ENCODE measurements around the gene RNF31. TPM values are rescaled to one million over a fixed set of nuclear protein-coding genes. Genes with fewer than 3 reads are reported as not detected.

The RNF31 gene
- total and polyA plus RNA-seq, 2 of the 13 experiments (the other 11 are each of a cell fraction or from before 2014, with no cell fraction given) = 48.2 to 86.8 TPM

- peak; percentile 61; the same call in 1 of the 2 replicates for TF ChIP-seq GPN1 (CRISPR knock-in tag; IDR thresholded peaks at IDR 0.05; ENCODE audit: borderline replicate concordance)
- no peak for TF ChIP-seq ZNF407 (CRISPR knock-in tag; IDR thresholded peaks at IDR 0.05; ENCODE audit: not compliant biosample characterization)
- TF ChIP-seq ZNF234 (CRISPR knock-in tag; conservative IDR thresholded peaks at IDR 0.05) = no peak
- no peak for TF ChIP-seq SMAD3 (CRISPR knock-in tag; IDR thresholded peaks at IDR 0.05)
- TF ChIP-seq GABPB1 (CRISPR knock-in tag; IDR thresholded peaks at IDR 0.05) = 0 out of 2 replicates have a peak, but pooled peaks have one; percentile 17
- TF ChIP-seq ZBTB40 (IDR thresholded peaks at IDR 0.05) = no peak
- no peak for TF ChIP-seq ZBTB40 (CRISPR knock-in tag; IDR thresholded peaks at IDR 0.05)
- 0 out of 2 replicates have a peak, but pooled peaks have one; percentile 9 for TF ChIP-seq SAFB2 (CRISPR knock-in tag; IDR thresholded peaks at IDR 0.05; ENCODE audit: borderline replicate concordance, low read depth)
- no peak for TF ChIP-seq PHF8 (CRISPR knock-in tag; IDR thresholded peaks at IDR 0.05)
- TF ChIP-seq TBL1XR1 (IDR thresholded peaks at IDR 0.05; ENCODE audit: borderline replicate concordance, low read length, partially characterized antibody) = no peak
- no peak for TF ChIP-seq ZBTB42 (CRISPR knock-in tag; IDR thresholded peaks at IDR 0.05)
These were observed 8.7 kb upstream of the RNF31 start (continued) for GRCh38 chr14:24138396-24139271.

All from HepG2 (cell line).